Neural cell (in vitro differentiated cells): ENCODE measurements around the gene VPS26B.

Experiments used
- RAD21 ChIP-seq: fragments of 450-650 bp; conservative IDR thresholded peaks from 2 replicates; pipeline ENCODE4 v1.6.1; 2014; ENCODE audit warnings: antibody characterized with exemption, mild to moderate bottlenecking, moderate library complexity
- TF ChIP-seq, protein P1 (sequence below): fragments of 450-650 bp; IDR thresholded peaks from 2 replicates; pipeline ENCODE4 v1.5.1; 2014; ENCODE audit warnings: antibody characterized with exemption, mild to moderate bottlenecking, moderate library complexity; ENCODE audit not compliant: poor library complexity, severe bottlenecking

DNA sequence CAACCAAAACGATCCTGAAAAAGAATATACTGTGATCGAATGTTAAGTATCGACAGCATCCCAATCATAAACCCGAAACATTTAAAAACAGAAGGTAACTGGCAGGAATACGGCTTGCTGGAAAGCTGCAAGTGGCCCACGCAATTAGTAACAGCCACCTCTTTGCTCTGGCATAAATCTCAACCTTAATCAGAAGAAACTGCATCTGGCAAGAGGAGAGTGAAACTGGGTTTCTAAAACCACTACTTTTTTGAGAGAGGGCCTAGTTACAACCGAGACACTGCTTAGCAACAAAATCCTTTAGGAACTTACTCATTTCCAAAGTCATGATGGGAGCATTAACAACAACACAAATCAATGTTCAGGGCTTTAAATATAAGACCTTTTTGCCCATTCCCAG is 8.6 kb upstream of the VPS26B start:
- TF ChIP-seq, protein P1, sequence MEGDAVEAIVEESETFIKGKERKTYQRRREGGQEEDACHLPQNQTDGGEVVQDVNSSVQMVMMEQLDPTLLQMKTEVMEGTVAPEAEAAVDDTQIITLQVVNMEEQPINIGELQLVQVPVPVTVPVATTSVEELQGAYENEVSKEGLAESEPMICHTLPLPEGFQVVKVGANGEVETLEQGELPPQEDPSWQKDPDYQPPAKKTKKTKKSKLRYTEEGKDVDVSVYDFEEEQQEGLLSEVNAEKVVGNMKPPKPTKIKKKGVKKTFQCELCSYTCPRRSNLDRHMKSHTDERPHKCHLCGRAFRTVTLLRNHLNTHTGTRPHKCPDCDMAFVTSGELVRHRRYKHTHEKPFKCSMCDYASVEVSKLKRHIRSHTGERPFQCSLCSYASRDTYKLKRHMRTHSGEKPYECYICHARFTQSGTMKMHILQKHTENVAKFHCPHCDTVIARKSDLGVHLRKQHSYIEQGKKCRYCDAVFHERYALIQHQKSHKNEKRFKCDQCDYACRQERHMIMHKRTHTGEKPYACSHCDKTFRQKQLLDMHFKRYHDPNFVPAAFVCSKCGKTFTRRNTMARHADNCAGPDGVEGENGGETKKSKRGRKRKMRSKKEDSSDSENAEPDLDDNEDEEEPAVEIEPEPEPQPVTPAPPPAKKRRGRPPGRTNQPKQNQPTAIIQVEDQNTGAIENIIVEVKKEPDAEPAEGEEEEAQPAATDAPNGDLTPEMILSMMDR: no peak
- TF ChIP-seq RAD21: no peak
